IMR-90 (cell line): ENCODE measurements around the gene OR5M10. TPM values are rescaled to one million over a fixed set of nuclear protein-coding genes. Genes with fewer than 3 reads are reported as not detected.

Experiments
- ATAC-seq: fragments of 200-7000 bp; cut with Tn5 transposase; 2 replicates; pipeline ENCODE4 v1.9.1; 2020; ENCODE audit warnings: low read depth, mild to moderate bottlenecking, moderate library complexity
- BruUV-seq: library from RNA; stranded (reverse); fragments of 400-500 nt; replicated peaks from 2 replicates; lab custom pipeline; 2021; lab: Mats Ljungman, UMichigan
- CTCF ChIA-PET: fragments of 300-600 bp; formaldehyde crosslinking; extraction: SDS; loops from one replicate; lab custom pipeline; 2021; ENCODE audit warnings: antibody characterized with exemption; lab: Yijun Ruan, JAX
- POLR2A ChIA-PET: fragments of 300-600 bp; sonication (Branson Sonifier 250); formaldehyde crosslinking; loops from one replicate; lab custom pipeline; 2022; ENCODE audit warnings: antibody characterized with exemption; ENCODE audit not compliant: unreplicated experiment; lab: Charles Lee
- DNase-seq: peaks from one replicate; pipeline ENCODE4 v3.0.0; 2013
- H2AFZ ChIP-seq: replicated peaks from 2 replicates; pipeline ENCODE3; 2013; ENCODE audit warnings: low read length, mild to moderate bottlenecking; ENCODE audit not compliant: poor library complexity
- H2AK5ac ChIP-seq: 2 replicates; pipeline ENCODE4 v1.6.1; 2013; ENCODE audit warnings: low read depth, low read length, inconsistent platforms
- H2AK9ac ChIP-seq: replicated peaks from 2 replicates; pipeline ENCODE3; 2013; ENCODE audit warnings: mild to moderate bottlenecking, low read depth, low read length, moderate library complexity; ENCODE audit not compliant: poor library complexity
- H2BK120ac ChIP-seq: 2 replicates; pipeline ENCODE4 v1.6.1; 2013; ENCODE audit warnings: low read depth, low read length, inconsistent platforms
- H2BK15ac ChIP-seq: 3 replicates; pipeline ENCODE4 v1.6.1; 2013; ENCODE audit warnings: low read depth, low read length, inconsistent platforms
- H2BK20ac ChIP-seq: 2 replicates; pipeline ENCODE4 v1.6.1; 2013; ENCODE audit warnings: low read depth, mild to moderate bottlenecking, inconsistent platforms, low read length, moderate library complexity
- H2BK5ac ChIP-seq: 2 replicates; pipeline ENCODE4 v1.6.1; 2013; ENCODE audit warnings: mild to moderate bottlenecking, low read depth, low read length, inconsistent platforms; ENCODE audit not compliant: poor library complexity, severe bottlenecking
- H3K14ac ChIP-seq: replicated peaks from 2 replicates; pipeline ENCODE4 v1.6.1; 2013; ENCODE audit warnings: low read depth, low read length, inconsistent platforms
- H3K18ac ChIP-seq: 2 replicates; pipeline ENCODE4 v1.6.1; 2013; ENCODE audit warnings: low read depth, low read length, control low read depth
- H3K23ac ChIP-seq: 2 replicates; pipeline ENCODE4 v1.6.1; 2013; ENCODE audit warnings: low read depth, low read length, inconsistent platforms
- H3K27ac ChIP-seq: 2 replicates; pipeline ENCODE4 v1.5.1; 2013; ENCODE audit warnings: mild to moderate bottlenecking, control low read depth, low read length; ENCODE audit not compliant: insufficient read depth
- H3K27me3 ChIP-seq: 2 replicates; pipeline ENCODE4 v1.6.1; 2013; ENCODE audit warnings: low read length; ENCODE audit not compliant: control insufficient read depth, insufficient read depth
- H3K36me3 ChIP-seq: 2 replicates; pipeline ENCODE4 v1.6.1; 2013; ENCODE audit warnings: low read length, mixed read lengths; ENCODE audit not compliant: control insufficient read depth, insufficient read depth
- H3K4ac ChIP-seq: 2 replicates; pipeline ENCODE4 v1.6.1; 2013; ENCODE audit warnings: low read depth, low read length, inconsistent platforms
- H3K4me1 ChIP-seq: 2 replicates; pipeline ENCODE4 v1.6.1; 2013; ENCODE audit warnings: low read length, mixed read lengths; ENCODE audit not compliant: control insufficient read depth, insufficient read depth
- H3K4me2 ChIP-seq: 2 replicates; pipeline ENCODE4 v1.6.1; 2013; ENCODE audit warnings: low read depth, mild to moderate bottlenecking, control low read depth, low read length, moderate library complexity
- H3K4me3 ChIP-seq: 2 replicates; pipeline ENCODE4 v1.5.1; 2013; ENCODE audit warnings: low read depth, mild to moderate bottlenecking, control low read depth, low read length, moderate library complexity; ENCODE audit not compliant: insufficient read depth
- H3K56ac ChIP-seq: 2 replicates; pipeline ENCODE4 v1.6.1; 2013; ENCODE audit warnings: low read length, inconsistent platforms; ENCODE audit not compliant: insufficient read depth; ENCODE audit errors: extremely low read depth
- H3K79me1 ChIP-seq, 2 experiments: 2 replicates each; pipeline ENCODE4 v1.6.1; 2013; ENCODE audit warnings: low read length in 2 of 2, inconsistent platforms in 1 of 2, low read depth in 1 of 2
- H3K9ac ChIP-seq: 2 replicates; pipeline ENCODE4 v1.6.1; 2013; ENCODE audit warnings: low read depth, low read length, control low read depth
- H3K9me1 ChIP-seq: 2 replicates; pipeline ENCODE4 v1.6.1; 2013; ENCODE audit warnings: low read length, inconsistent platforms; ENCODE audit not compliant: insufficient read depth
- H3K9me3 ChIP-seq: 2 replicates; pipeline ENCODE4 v1.6.1; 2013; ENCODE audit warnings: low read length; ENCODE audit not compliant: control insufficient read depth, insufficient read depth
- H4K20me1 ChIP-seq: 2 replicates; pipeline ENCODE4 v1.6.1; 2013; ENCODE audit warnings: low read length, inconsistent platforms; ENCODE audit not compliant: insufficient read depth
- H4K5ac ChIP-seq: 2 replicates; pipeline ENCODE4 v1.6.1; 2013; ENCODE audit warnings: mild to moderate bottlenecking, low read depth, low read length, control low read depth
- H4K8ac ChIP-seq, 2 experiments: 2 replicates each; pipeline ENCODE4 v1.6.1; 2013; ENCODE audit warnings: low read depth in 2 of 2, low read length in 2 of 2, control low read depth in 1 of 2, inconsistent platforms in 1 of 2
- H4K91ac ChIP-seq: 2 replicates; pipeline ENCODE4 v1.6.1; 2013; ENCODE audit warnings: low read depth, low read length, inconsistent platforms; ENCODE audit not compliant: insufficient read depth
- WGBS, 2 experiments: methylation state at CpG; one replicate each; pipeline versions ENCODE4 v1.1.5 to v1.1.7; 2013; ENCODE audit warnings: missing lambda C conversion rate in 2 of 2; ENCODE audit not compliant: insufficient read length in 1 of 2; ENCODE audit errors: extremely low coverage in 2 of 2; 5-methylcytosine and 5-hydroxymethylcytosine counted together
- dilution Hi-C: fragments of 300-500 bp; cut with HindIII; formaldehyde crosslinking; loops from one replicate; pipeline ENCODE4 v1.14.3; 2018; ENCODE audit warnings: low sequenced_read_pairs; ENCODE audit not compliant: unreplicated experiment
- in situ Hi-C: fragments of 300-500 bp; cut with MboI; formaldehyde crosslinking; loops from 3 replicates; pipeline ENCODE4 v1.14.3; 2019; ENCODE audit warnings: low sequenced_read_pairs, inconsistent platforms, mixed read lengths
- intact Hi-C: fragments of 100-400 bp; cut with micrococcal nuclease; formaldehyde crosslinking; loops from 2 replicates; pipeline ENCODE4 v1.10.0; 2022
- polyA plus RNA-seq, 3 experiments: library from polyadenylated mRNA; depleted of rRNA; stranded (reverse); fragments of >200 nt; gene quantifications; 2 replicates each; pipeline ENCODE4 v1.2.3, GENCODE V29; 2012; ENCODE audit warnings: low replicate concordance in 1 of 3
- total RNA-seq: library from RNA; depleted of rRNA; stranded (reverse); fragments of >200 nt; gene quantifications from 2 replicates; pipeline ENCODE4 v1.2.3, GENCODE V29; 2012; rRNA removed
- TF ChIP-seq, protein P1 (sequence below): conservative IDR thresholded peaks from 2 replicates; pipeline ENCODE4 v1.5.1; 2012; ENCODE audit warnings: mild to moderate bottlenecking, low read depth, low read length, improper control_type of control experiment

OR5M10 gene
- total and polyA plus RNA-seq, 2 of the 4 experiments (the other 2 are of a cell fraction) = not detected

DNA sequence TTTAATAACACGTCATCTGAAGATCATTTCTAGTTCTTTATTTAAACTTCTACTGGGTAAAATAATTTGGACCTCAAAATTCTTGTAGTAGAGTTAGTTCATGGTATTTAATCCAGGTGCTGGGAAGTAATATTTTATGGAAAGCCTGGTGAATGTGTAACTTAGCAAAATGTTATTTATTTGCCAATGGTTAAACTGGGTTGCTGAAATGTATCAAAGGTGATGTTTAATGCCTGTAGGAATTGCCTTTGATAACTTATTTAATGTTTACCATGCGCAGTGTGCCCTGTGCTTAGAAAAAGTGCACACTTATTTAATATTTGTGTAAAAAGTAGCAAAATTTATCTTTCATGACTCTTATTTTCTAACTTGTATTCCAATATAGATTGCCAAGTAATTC is 45.7 kb downstream of the OR5M10 start:
- POLR2A ChIA-PET = no interaction called here
- TF ChIP-seq, protein P1, sequence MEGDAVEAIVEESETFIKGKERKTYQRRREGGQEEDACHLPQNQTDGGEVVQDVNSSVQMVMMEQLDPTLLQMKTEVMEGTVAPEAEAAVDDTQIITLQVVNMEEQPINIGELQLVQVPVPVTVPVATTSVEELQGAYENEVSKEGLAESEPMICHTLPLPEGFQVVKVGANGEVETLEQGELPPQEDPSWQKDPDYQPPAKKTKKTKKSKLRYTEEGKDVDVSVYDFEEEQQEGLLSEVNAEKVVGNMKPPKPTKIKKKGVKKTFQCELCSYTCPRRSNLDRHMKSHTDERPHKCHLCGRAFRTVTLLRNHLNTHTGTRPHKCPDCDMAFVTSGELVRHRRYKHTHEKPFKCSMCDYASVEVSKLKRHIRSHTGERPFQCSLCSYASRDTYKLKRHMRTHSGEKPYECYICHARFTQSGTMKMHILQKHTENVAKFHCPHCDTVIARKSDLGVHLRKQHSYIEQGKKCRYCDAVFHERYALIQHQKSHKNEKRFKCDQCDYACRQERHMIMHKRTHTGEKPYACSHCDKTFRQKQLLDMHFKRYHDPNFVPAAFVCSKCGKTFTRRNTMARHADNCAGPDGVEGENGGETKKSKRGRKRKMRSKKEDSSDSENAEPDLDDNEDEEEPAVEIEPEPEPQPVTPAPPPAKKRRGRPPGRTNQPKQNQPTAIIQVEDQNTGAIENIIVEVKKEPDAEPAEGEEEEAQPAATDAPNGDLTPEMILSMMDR = no peak
- no peak overlapping the region for H3K4ac ChIP-seq

More for the DNA sequence above, 45.7 kb downstream of the OR5M10 start:
- no peak overlapping the region for H3K14ac ChIP-seq
- H4K5ac ChIP-seq = no peak overlapping the region
- BruUV-seq = no TSS peak
- no peak overlapping the region for H4K91ac ChIP-seq
- no peak overlapping the region for H2AK9ac ChIP-seq
- H3K27me3 ChIP-seq = no peaks in the 10 kb centered on the region
- no peak for DNase-seq
- no peak overlapping the region for H2BK15ac ChIP-seq
- no peaks in the 10 kb centered on the region for H3K4me1 ChIP-seq
- H3K4me2 ChIP-seq = no peak overlapping the region
- H3K79me1 ChIP-seq = no peaks in the 10 kb centered on the region
- no peak overlapping the region for H3K18ac ChIP-seq
- H3K4me3 ChIP-seq = no peak overlapping the region
- in situ Hi-C loops (no loop called here), intact Hi-C loops (no loop called here), dilution Hi-C loops (no loop called here)
- no peak for ATAC-seq
- CTCF ChIA-PET = no interaction called here
- H2AK5ac ChIP-seq = no peak overlapping the region
- no peak overlapping the region for H3K9ac ChIP-seq
- no peaks in the 10 kb centered on the region for H4K20me1 ChIP-seq
- WGBS, 2 experiments = no CpG with 5 or more reads among the region's 2 CpGs
- H2AFZ ChIP-seq = no peak overlapping the region
- H3K9me1 ChIP-seq = no peaks in the 10 kb centered on the region
- no peak overlapping the region for H2BK5ac ChIP-seq
- no peak overlapping the region for H3K27ac ChIP-seq
- no peak overlapping the region for H2BK120ac ChIP-seq
- no peaks in the 10 kb centered on the region for H3K36me3 ChIP-seq
- no peak overlapping the region for H3K56ac ChIP-seq
- no peak overlapping the region for H3K23ac ChIP-seq
- no peak overlapping the region for H4K8ac ChIP-seq
- peaks cover 4% of the 10 kb centered on the region for H3K9me3 ChIP-seq
- no peak overlapping the region for H2BK20ac ChIP-seq

Other genes starting within 250 kb of the OR5M10 start
- gene OR8K1, start 231.7 kb downstream of the OR5M10 start, total RNA-seq = not detected in 2 replicates
- not detected in 2 replicates for gene OR8K1, start 231.7 kb downstream of the OR5M10 start, polyA plus RNA-seq (2012; rRNA removed)
- not detected in 2 replicates for gene OR8J1, start 223.4 kb downstream of the OR5M10 start, total RNA-seq
- gene OR8J1, start 223.4 kb downstream of the OR5M10 start, polyA plus RNA-seq (2012; rRNA removed) = not detected in 2 replicates
- gene OR8U1, start 202.1 kb downstream of the OR5M10 start, total RNA-seq = not detected in 2 replicates
- not detected in 2 replicates for gene OR8U1, start 202.1 kb downstream of the OR5M10 start, polyA plus RNA-seq (2012; rRNA removed)
- gene OR5AL1, start 165.0 kb downstream of the OR5M10 start, total RNA-seq = not detected in 2 replicates
- not detected in 2 replicates for gene OR5AL1, start 165.0 kb downstream of the OR5M10 start, polyA plus RNA-seq (2012; rRNA removed)
- not detected in 2 replicates for gene OR5M3, start 104.4 kb downstream of the OR5M10 start, total RNA-seq
- gene OR5M3, start 104.4 kb downstream of the OR5M10 start, polyA plus RNA-seq (2012; rRNA removed) = not detected in 2 replicates
- not detected in 2 replicates for gene OR5M8, start 86.4 kb downstream of the OR5M10 start, total RNA-seq
- not detected in 2 replicates for gene OR5M8, start 86.4 kb downstream of the OR5M10 start, polyA plus RNA-seq (2012; rRNA removed)
- not detected in 2 replicates for gene OR5M11, start 34.5 kb downstream of the OR5M10 start, total RNA-seq
- gene OR5M11, start 34.5 kb downstream of the OR5M10 start, polyA plus RNA-seq (2012; rRNA removed) = not detected in 2 replicates
- gene OR5M1, start 37.2 kb upstream of the OR5M10 start, total RNA-seq = not detected in 2 replicates
- not detected in 2 replicates for gene OR5M1, start 37.2 kb upstream of the OR5M10 start, polyA plus RNA-seq (2012; rRNA removed)
- gene OR5AP2, start 64.7 kb upstream of the OR5M10 start, total RNA-seq = not detected in 2 replicates
- not detected in 2 replicates for gene OR5AP2, start 64.7 kb upstream of the OR5M10 start, polyA plus RNA-seq (2012; rRNA removed)
- gene OR5AR1, start 86.0 kb upstream of the OR5M10 start, total RNA-seq = not detected in 2 replicates
- not detected in 2 replicates for gene OR5AR1, start 86.0 kb upstream of the OR5M10 start, polyA plus RNA-seq (2012; rRNA removed)
- gene OR9G1, start 121.4 kb upstream of the OR5M10 start, total RNA-seq = not detected in 2 replicates
- gene OR9G1, start 121.4 kb upstream of the OR5M10 start, polyA plus RNA-seq (2012; rRNA removed) = not detected in 2 replicates
- gene OR9G4, start 171.0 kb upstream of the OR5M10 start, total RNA-seq = not detected in 2 replicates
- gene OR9G4, start 171.0 kb upstream of the OR5M10 start, polyA plus RNA-seq (2012; rRNA removed) = not detected in 2 replicates